HCT116 (cell line): ENCODE results near the gene DPH6. TPM values are rescaled to one million over a fixed set of nuclear protein-coding genes. Genes with fewer than 3 reads are reported as not detected.
"Not testable (repeated sequence)": the region's sequence is repeated elsewhere in the genome, so short reads cannot be mapped to it uniquely, and the experiment has no call there.

ENCODE experiments used
- ATAC-seq: fragments of 200-7000 bp; cut with Tn5 transposase; 2 replicates; pipeline ENCODE4 v1.9.1; 2020; ENCODE audit warnings: mild to moderate bottlenecking, moderate library complexity
- BruUV-seq: library from RNA; stranded (reverse); fragments of 400-500 nt; replicated peaks from 2 replicates; lab custom pipeline; 2021; lab: Mats Ljungman, UMichigan
- CTCF ChIA-PET: fragments of 300-600 bp; sonication (Branson Sonifier 250); formaldehyde crosslinking; loops from one replicate; lab custom pipeline; 2021; ENCODE audit warnings: antibody characterized with exemption; lab: Charles Lee
- POLR2A ChIA-PET: fragments of 300-600, 350-600 bp; sonication (Branson Sonifier 250); formaldehyde crosslinking; loops from one replicate; lab custom pipeline; 2021; ENCODE audit warnings: antibody characterized with exemption; lab: Charles Lee
- RAD21 ChIA-PET, 2 experiments: fragments of 300-600 bp; sonication (Branson Sonifier 250); formaldehyde crosslinking; loops; one replicate each; lab custom pipeline; 2023; ENCODE audit warnings: low total read pairs in 2 of 2; ENCODE audit not compliant: uncharacterized antibody in 2 of 2, unreplicated experiment in 2 of 2, low non-redundant PET in 1 of 2; lab: Charles Lee
- DNase-seq: peaks from one replicate; pipeline ENCODE4 v3.0.0-alpha.2; 2010; ENCODE audit warnings: low read depth, low spot score
- H2AFZ ChIP-seq: fragments of 200-600 bp; shearing (Covaris generic), sonication (generic); 2 replicates; pipeline ENCODE4 v1.6.1; 2017; ENCODE audit warnings: low read depth, mixed run types, mixed read lengths, antibody characterized with exemption, low read length; ENCODE audit not compliant: poor library complexity, severe bottlenecking
- H3K27ac ChIP-seq: 2 replicates; pipeline ENCODE4 v1.5.1; 2012; ENCODE audit warnings: low read depth, low read length
- H3K27me3 ChIP-seq: fragments of 200-600 bp; sonication (generic); 2 replicates; pipeline ENCODE4 v1.6.1; 2016; ENCODE audit warnings: mixed run types, low read length, mixed read lengths; ENCODE audit not compliant: insufficient read depth
- H3K36me3 ChIP-seq, 2 experiments: fragments of 200-500 bp in 1 of 2; fragments of 200-600 bp in 1 of 2; sonication (Bioruptor generic) in 1 of 2; sonication (generic) in 1 of 2; 2 replicates each; pipeline versions ENCODE4 v1.5.1 to v1.6.1; 2014 to 2016; ENCODE audit warnings: low read length in 2 of 2, inconsistent platforms in 1 of 2, mixed read lengths in 1 of 2, mixed run types in 1 of 2; ENCODE audit not compliant: insufficient read depth in 2 of 2, control insufficient read depth in 1 of 2
- H3K4me1 ChIP-seq, 2 experiments: fragments of 200-600 bp in 1 of 2; sonication (generic) in 1 of 2; 2 replicates each; pipeline versions ENCODE4 v1.5.1 to v1.6.1; 2012 to 2017; ENCODE audit warnings: low read length in 2 of 2, inconsistent platforms in 1 of 2, mild to moderate bottlenecking in 1 of 2, mixed read lengths in 1 of 2, mixed run types in 1 of 2, moderate library complexity in 1 of 2; ENCODE audit not compliant: insufficient read depth in 2 of 2, control insufficient read depth in 1 of 2
- H3K4me2 ChIP-seq: fragments of 200-600 bp; sonication (generic); 2 replicates; pipeline ENCODE4 v1.6.1; 2017; ENCODE audit warnings: mixed run types, low read length, mixed read lengths
- H3K4me3 ChIP-seq, 2 experiments: fragments of 200-600 bp in 1 of 2; sonication (generic) in 1 of 2; replicated peaks in 1 of 2; 2 replicates each; pipeline ENCODE4 v1.5.1; 2011 to 2016; ENCODE audit warnings: low read length in 2 of 2, control low read depth in 1 of 2, low read depth in 1 of 2, mild to moderate bottlenecking in 1 of 2, mixed read lengths in 1 of 2, mixed run types in 1 of 2
- H3K79me2 ChIP-seq: fragments of 200-600 bp; sonication (generic); 2 replicates; pipeline ENCODE4 v1.6.1; 2017; ENCODE audit warnings: mild to moderate bottlenecking, mixed run types, low read length, moderate library complexity, mixed read lengths; ENCODE audit not compliant: insufficient read depth
- H3K9ac ChIP-seq: fragments of 200-600 bp; sonication (generic); 2 replicates; pipeline ENCODE4 v1.6.1; 2016; ENCODE audit warnings: low read length, mixed read lengths
- H3K9me2 ChIP-seq: fragments of 200-600 bp; sonication (generic), shearing (Covaris generic); 2 replicates; pipeline ENCODE4 v1.6.1; 2017; ENCODE audit warnings: mixed run types, mild to moderate bottlenecking, moderate library complexity; ENCODE audit not compliant: insufficient read depth
- H3K9me3 ChIP-seq, 2 experiments: fragments of 200-500 bp in 1 of 2; fragments of 200-600 bp in 1 of 2; sonication (Bioruptor generic) in 1 of 2; sonication (generic) in 1 of 2; 2 replicates each; pipeline ENCODE4 v1.6.1; 2014 to 2017; ENCODE audit warnings: low read length in 2 of 2, mixed read lengths in 2 of 2, inconsistent platforms in 1 of 2, low read depth in 1 of 2, mild to moderate bottlenecking in 1 of 2, mixed run types in 1 of 2, moderate library complexity in 1 of 2; ENCODE audit not compliant: control insufficient read depth in 1 of 2, insufficient read depth in 1 of 2
- H4K20me1 ChIP-seq: fragments of 200-600 bp; sonication (generic), shearing (Covaris generic); 2 replicates; pipeline ENCODE4 v1.6.1; 2017; ENCODE audit warnings: mixed run types, mild to moderate bottlenecking, moderate library complexity; ENCODE audit not compliant: insufficient read depth
- ATF3 ChIP-seq: IDR thresholded peaks from 2 replicates; pipeline ENCODE4 v1.6.1; 2012
- CBX3 ChIP-seq: IDR thresholded peaks from 2 replicates; pipeline ENCODE4 v1.6.1; 2012; ENCODE audit warnings: low read depth
- EGR1 ChIP-seq: IDR thresholded peaks from 2 replicates; pipeline ENCODE4 v1.6.1; 2012; ENCODE audit warnings: low read depth
- FOSL1 ChIP-seq: IDR thresholded peaks from 2 replicates; pipeline ENCODE4 v1.6.1; 2012; ENCODE audit warnings: low read depth
- MAX ChIP-seq: IDR thresholded peaks from 2 replicates; pipeline ENCODE4 v1.6.1; 2012
- POLR2A ChIP-seq: IDR thresholded peaks from 2 replicates; pipeline ENCODE4 v1.7.0; 2011; ENCODE audit warnings: borderline replicate concordance; ENCODE audit not compliant: insufficient read depth, insufficient read length; ENCODE audit errors: extremely low read depth
- POLR2AphosphoS5 ChIP-seq: IDR thresholded peaks from 2 replicates; pipeline ENCODE4 v1.6.1; 2011; ENCODE audit warnings: mild to moderate bottlenecking, low read depth, low read length, moderate library complexity
- RAD21 ChIP-seq: IDR thresholded peaks from 2 replicates; pipeline ENCODE4 v1.6.1; 2012; ENCODE audit warnings: low read depth, mild to moderate bottlenecking
- SIN3A ChIP-seq: IDR thresholded peaks from 2 replicates; pipeline ENCODE4 v1.6.1; 2012; ENCODE audit warnings: low read depth
- SP1 ChIP-seq: IDR thresholded peaks from 2 replicates; pipeline ENCODE4 v1.6.1; 2012; ENCODE audit warnings: low read depth
- TCF7L2 ChIP-seq: IDR thresholded peaks from 2 replicates; pipeline ENCODE4 v1.7.0; 2011; ENCODE audit warnings: borderline replicate concordance, inconsistent platforms; ENCODE audit not compliant: insufficient read depth, insufficient read length; ENCODE audit errors: extremely low read depth
- ZNF274 ChIP-seq: fragments of 200-500 bp; sonication (Bioruptor generic); IDR thresholded peaks from 2 replicates; pipeline ENCODE4 v1.6.1; 2014; ENCODE audit warnings: mild to moderate bottlenecking, low read depth, low read length, inconsistent platforms
- intact Hi-C: fragments of 100-400 bp; cut with micrococcal nuclease; formaldehyde crosslinking; loops from 2 replicates; pipeline ENCODE4 v1.10.0; 2022
- total RNA-seq: library from RNA; stranded (reverse); gene quantifications from one replicate; pipeline ENCODE4 v1.2.1, GENCODE V29; 2021; ENCODE audit not compliant: unreplicated experiment
- TF ChIP-seq, protein P1 (sequence below): IDR thresholded peaks from 2 replicates; pipeline ENCODE4 v1.6.1; 2012; ENCODE audit warnings: low read depth
- TF ChIP-seq, protein P2 (sequence below), 3 experiments: fragments of 200-600 bp in 1 of 3; sonication (generic) in 1 of 3; IDR thresholded peaks in 2 of 3; conservative IDR thresholded peaks in 1 of 3; 2 replicates each; pipeline ENCODE4 v1.5.1; 2012 to 2017; ENCODE audit warnings: low read depth in 2 of 3, low read length in 2 of 3, antibody characterized with exemption in 1 of 3, borderline replicate concordance in 1 of 3, control low read depth in 1 of 3, mild to moderate bottlenecking in 1 of 3, mixed read lengths in 1 of 3, mixed run types in 1 of 3, moderate library complexity in 1 of 3; ENCODE audit not compliant: insufficient read depth in 1 of 3

DPH6 gene
- total RNA-seq, 1 experiment from 2014 or later, result 18.2 TPM

DNA sequence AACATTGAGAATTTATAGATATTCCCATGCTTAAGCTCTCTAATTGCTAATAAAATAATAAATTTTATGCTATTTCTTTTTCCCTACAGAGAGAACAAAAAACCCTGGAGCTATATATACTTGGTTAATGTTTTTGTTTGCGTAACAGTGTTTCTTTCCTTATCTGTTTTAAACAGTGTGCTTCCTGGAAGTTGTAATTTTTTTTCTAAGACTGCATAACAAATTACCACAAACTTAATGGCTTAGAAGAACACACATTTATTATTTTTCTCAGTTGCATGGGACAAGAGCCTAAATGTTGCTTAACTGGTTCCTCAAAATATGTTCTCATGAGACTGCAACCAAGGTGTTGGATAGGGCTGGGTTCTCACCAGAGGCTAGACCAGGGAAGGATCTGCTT, 49.7 kb upstream of the DPH6 start:
- no peaks in the 10 kb centered on the region for H3K79me2 ChIP-seq
- H3K9ac ChIP-seq, result no peak overlapping the region
- BruUV-seq, result no TSS peak
- H3K9me3 ChIP-seq, result no peaks in the 10 kb centered on the region
- no peak overlapping the region for H3K4me3 ChIP-seq
- DNase-seq (no peak), ATAC-seq (no peak)
- H3K36me3 ChIP-seq, result no peaks in the 10 kb centered on the region
- ChIA-PET CTCF (no interaction called here), POLR2A (no interaction called here), RAD21 (no interaction called here)
- no peaks in the 10 kb centered on the region for H4K20me1 ChIP-seq
- H3K27ac ChIP-seq, result no peak overlapping the region
- H3K4me1 ChIP-seq, result no peaks in the 10 kb centered on the region
- no peak overlapping the region for H3K4me2 ChIP-seq
- intact Hi-C loops, result no loop called here
- no peaks in the 10 kb centered on the region for H3K9me2 ChIP-seq
- no peak overlapping the region for H2AFZ ChIP-seq
- no peaks in the 10 kb centered on the region for H3K27me3 ChIP-seq
- no peak for TF ChIP-seq POLR2AphosphoS5
- TF ChIP-seq, protein P1, sequence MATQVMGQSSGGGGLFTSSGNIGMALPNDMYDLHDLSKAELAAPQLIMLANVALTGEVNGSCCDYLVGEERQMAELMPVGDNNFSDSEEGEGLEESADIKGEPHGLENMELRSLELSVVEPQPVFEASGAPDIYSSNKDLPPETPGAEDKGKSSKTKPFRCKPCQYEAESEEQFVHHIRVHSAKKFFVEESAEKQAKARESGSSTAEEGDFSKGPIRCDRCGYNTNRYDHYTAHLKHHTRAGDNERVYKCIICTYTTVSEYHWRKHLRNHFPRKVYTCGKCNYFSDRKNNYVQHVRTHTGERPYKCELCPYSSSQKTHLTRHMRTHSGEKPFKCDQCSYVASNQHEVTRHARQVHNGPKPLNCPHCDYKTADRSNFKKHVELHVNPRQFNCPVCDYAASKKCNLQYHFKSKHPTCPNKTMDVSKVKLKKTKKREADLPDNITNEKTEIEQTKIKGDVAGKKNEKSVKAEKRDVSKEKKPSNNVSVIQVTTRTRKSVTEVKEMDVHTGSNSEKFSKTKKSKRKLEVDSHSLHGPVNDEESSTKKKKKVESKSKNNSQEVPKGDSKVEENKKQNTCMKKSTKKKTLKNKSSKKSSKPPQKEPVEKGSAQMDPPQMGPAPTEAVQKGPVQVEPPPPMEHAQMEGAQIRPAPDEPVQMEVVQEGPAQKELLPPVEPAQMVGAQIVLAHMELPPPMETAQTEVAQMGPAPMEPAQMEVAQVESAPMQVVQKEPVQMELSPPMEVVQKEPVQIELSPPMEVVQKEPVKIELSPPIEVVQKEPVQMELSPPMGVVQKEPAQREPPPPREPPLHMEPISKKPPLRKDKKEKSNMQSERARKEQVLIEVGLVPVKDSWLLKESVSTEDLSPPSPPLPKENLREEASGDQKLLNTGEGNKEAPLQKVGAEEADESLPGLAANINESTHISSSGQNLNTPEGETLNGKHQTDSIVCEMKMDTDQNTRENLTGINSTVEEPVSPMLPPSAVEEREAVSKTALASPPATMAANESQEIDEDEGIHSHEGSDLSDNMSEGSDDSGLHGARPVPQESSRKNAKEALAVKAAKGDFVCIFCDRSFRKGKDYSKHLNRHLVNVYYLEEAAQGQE, result no peak
- no peak for TF ChIP-seq MAX
- no peak for TF ChIP-seq CBX3
- no peak for TF ChIP-seq RAD21
- no peak for TF ChIP-seq FOSL1
- TF ChIP-seq ATF3, result no peak
- TF ChIP-seq POLR2A, result no peak
- TF ChIP-seq ZNF274, result no peak
- TF ChIP-seq SP1, result no peak
- TF ChIP-seq, protein P2, sequence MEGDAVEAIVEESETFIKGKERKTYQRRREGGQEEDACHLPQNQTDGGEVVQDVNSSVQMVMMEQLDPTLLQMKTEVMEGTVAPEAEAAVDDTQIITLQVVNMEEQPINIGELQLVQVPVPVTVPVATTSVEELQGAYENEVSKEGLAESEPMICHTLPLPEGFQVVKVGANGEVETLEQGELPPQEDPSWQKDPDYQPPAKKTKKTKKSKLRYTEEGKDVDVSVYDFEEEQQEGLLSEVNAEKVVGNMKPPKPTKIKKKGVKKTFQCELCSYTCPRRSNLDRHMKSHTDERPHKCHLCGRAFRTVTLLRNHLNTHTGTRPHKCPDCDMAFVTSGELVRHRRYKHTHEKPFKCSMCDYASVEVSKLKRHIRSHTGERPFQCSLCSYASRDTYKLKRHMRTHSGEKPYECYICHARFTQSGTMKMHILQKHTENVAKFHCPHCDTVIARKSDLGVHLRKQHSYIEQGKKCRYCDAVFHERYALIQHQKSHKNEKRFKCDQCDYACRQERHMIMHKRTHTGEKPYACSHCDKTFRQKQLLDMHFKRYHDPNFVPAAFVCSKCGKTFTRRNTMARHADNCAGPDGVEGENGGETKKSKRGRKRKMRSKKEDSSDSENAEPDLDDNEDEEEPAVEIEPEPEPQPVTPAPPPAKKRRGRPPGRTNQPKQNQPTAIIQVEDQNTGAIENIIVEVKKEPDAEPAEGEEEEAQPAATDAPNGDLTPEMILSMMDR (IDR thresholded peaks at IDR 0.05 in 2 of 3, conservative IDR thresholded peaks at IDR 0.05 in 1 of 3; ENCODE audit: borderline replicate concordance in 1 of 3, insufficient read depth in 1 of 3, low read depth in 2 of 3, low read length in 2 of 3), result no peak
- no peak for TF ChIP-seq SIN3A
- TF ChIP-seq TCF7L2, result no peak
- no peak for TF ChIP-seq EGR1

- BruUV-seq, H3K4me1 ChIP-seq, intact Hi-C loops, H3K9me2 ChIP-seq, CTCF ChIA-PET, POLR2A ChIA-PET, H3K4me3 ChIP-seq, H3K79me2 ChIP-seq, H3K4me2 ChIP-seq, H3K9ac ChIP-seq, H3K36me3 ChIP-seq, H3K27me3 ChIP-seq, H3K9me3 ChIP-seq, RAD21 ChIA-PET, H4K20me1 ChIP-seq, H3K27ac ChIP-seq, ATAC-seq, DNase-seq, H2AFZ ChIP-seq: not testable (repeated sequence)
Measured at GRCh38 chr15:35591987-35592386, 46.0 kb upstream of the DPH6 start.
